Neural progenitor cell (in vitro differentiated cells): ENCODE measurements around the gene LRFN5.

Source experiments
- EZH2 ChIP-seq: fragments of 200-600 bp; sonication (generic); IDR thresholded peaks from 2 replicates; pipeline ENCODE4 v1.6.1; 2017; ENCODE audit warnings: antibody characterized with exemption, mild to moderate bottlenecking, moderate library complexity
- EZH2phosphoT487 ChIP-seq: fragments of 200-600 bp; sonication (generic); IDR thresholded peaks from 2 replicates; pipeline ENCODE4 v1.6.1; 2017; ENCODE audit warnings: antibody characterized with exemption
- TF ChIP-seq, protein P1 (sequence below): fragments of 200-600 bp; sonication (generic); IDR thresholded peaks from 2 replicates; pipeline ENCODE4 v1.5.1; 2017; ENCODE audit warnings: antibody characterized with exemption, mild to moderate bottlenecking

DNA sequence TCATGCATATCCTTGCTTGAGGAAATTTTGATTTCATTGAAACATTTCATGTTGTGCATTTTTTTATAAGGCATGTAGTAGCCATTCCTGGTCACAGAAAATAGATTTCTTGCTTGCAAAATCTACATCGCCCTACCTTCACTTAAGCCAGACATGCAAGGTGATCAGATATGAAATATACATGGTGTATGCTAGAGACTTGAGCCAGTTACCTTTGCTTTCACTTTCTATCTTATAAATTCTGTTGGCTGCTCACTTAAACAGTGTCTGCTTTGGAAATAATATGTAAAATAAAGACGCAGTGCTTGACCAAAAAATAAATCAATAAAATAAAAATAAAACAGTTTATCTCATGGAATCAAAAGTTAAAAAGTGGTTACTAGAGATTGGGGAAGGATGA, 136.5 kb downstream of the LRFN5 start:
- TF ChIP-seq, protein P1, sequence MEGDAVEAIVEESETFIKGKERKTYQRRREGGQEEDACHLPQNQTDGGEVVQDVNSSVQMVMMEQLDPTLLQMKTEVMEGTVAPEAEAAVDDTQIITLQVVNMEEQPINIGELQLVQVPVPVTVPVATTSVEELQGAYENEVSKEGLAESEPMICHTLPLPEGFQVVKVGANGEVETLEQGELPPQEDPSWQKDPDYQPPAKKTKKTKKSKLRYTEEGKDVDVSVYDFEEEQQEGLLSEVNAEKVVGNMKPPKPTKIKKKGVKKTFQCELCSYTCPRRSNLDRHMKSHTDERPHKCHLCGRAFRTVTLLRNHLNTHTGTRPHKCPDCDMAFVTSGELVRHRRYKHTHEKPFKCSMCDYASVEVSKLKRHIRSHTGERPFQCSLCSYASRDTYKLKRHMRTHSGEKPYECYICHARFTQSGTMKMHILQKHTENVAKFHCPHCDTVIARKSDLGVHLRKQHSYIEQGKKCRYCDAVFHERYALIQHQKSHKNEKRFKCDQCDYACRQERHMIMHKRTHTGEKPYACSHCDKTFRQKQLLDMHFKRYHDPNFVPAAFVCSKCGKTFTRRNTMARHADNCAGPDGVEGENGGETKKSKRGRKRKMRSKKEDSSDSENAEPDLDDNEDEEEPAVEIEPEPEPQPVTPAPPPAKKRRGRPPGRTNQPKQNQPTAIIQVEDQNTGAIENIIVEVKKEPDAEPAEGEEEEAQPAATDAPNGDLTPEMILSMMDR: no peak
- TF ChIP-seq EZH2 (no peak), EZH2phosphoT487 (no peak)
